Measurements from ENCODE around the gene CAPN12.

- TF ChIP-seq, protein P1, sequence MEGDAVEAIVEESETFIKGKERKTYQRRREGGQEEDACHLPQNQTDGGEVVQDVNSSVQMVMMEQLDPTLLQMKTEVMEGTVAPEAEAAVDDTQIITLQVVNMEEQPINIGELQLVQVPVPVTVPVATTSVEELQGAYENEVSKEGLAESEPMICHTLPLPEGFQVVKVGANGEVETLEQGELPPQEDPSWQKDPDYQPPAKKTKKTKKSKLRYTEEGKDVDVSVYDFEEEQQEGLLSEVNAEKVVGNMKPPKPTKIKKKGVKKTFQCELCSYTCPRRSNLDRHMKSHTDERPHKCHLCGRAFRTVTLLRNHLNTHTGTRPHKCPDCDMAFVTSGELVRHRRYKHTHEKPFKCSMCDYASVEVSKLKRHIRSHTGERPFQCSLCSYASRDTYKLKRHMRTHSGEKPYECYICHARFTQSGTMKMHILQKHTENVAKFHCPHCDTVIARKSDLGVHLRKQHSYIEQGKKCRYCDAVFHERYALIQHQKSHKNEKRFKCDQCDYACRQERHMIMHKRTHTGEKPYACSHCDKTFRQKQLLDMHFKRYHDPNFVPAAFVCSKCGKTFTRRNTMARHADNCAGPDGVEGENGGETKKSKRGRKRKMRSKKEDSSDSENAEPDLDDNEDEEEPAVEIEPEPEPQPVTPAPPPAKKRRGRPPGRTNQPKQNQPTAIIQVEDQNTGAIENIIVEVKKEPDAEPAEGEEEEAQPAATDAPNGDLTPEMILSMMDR (conservative IDR thresholded peaks at IDR 0.05) = no peak
- no peak for TF ChIP-seq EZH2 (IDR thresholded peaks at IDR 0.05; ENCODE audit: low read depth)
These were observed 7.6 kb downstream of the CAPN12 start for GRCh38 chr19:38736413-38737280.

Data from PC-9 (cell line).